Aorta (tissue), 5 donors: ENCODE measurements around the gene DHRS3. TPM values are rescaled to one million over a fixed set of nuclear protein-coding genes. Genes with fewer than 3 reads are reported as not detected.

Source experiments
- ATAC-seq: fragments of 200-7000 bp; cut with Tn5 transposase; one replicate; pipeline ENCODE4 v1.9.1; 2022; ENCODE audit warnings: moderate library complexity; ENCODE audit not compliant: low FRiP score
- DNase-seq, 2 donors: peaks; one replicate each; pipeline ENCODE4 v3.0.0-alpha.2; 2020
- H3K27ac ChIP-seq, 2 donors: one replicate each; pipeline ENCODE4 v1.5.1; 2013; ENCODE audit warnings: low read length in 2 of 2, mild to moderate bottlenecking in 2 of 2, moderate library complexity in 2 of 2, control low read depth in 1 of 2, inconsistent platforms in 1 of 2, low read depth in 1 of 2
- H3K27me3 ChIP-seq, 2 donors: one replicate each; pipeline ENCODE4 v1.6.1; 2013; ENCODE audit warnings: control low read depth in 1 of 2, low read length in 1 of 2, mild to moderate bottlenecking in 1 of 2, moderate library complexity in 1 of 2; ENCODE audit not compliant: insufficient read depth in 2 of 2, control insufficient read depth in 1 of 2
- H3K36me3 ChIP-seq, 2 donors: one replicate each; pipeline ENCODE4 v1.6.1; 2013; ENCODE audit warnings: control low read depth in 1 of 2, low read length in 1 of 2, mild to moderate bottlenecking in 1 of 2; ENCODE audit not compliant: insufficient read depth in 2 of 2, control insufficient read depth in 1 of 2
- H3K4me1 ChIP-seq, 2 donors: one replicate each; pipeline ENCODE4 v1.6.1; 2013; ENCODE audit warnings: low read length in 2 of 2, control low read depth in 1 of 2, mild to moderate bottlenecking in 1 of 2, moderate library complexity in 1 of 2; ENCODE audit not compliant: insufficient read depth in 2 of 2, control insufficient read depth in 1 of 2
- H3K4me3 ChIP-seq, 2 donors: one replicate each; pipeline ENCODE4 v1.5.1; 2013; ENCODE audit warnings: low read length in 2 of 2, control low read depth in 1 of 2, mild to moderate bottlenecking in 1 of 2
- H3K9me3 ChIP-seq: one replicate; pipeline ENCODE4 v1.6.1; 2013; ENCODE audit warnings: mild to moderate bottlenecking, low read length; ENCODE audit not compliant: control insufficient read depth
- WGBS, 2 donors: extraction: QIAGEN DNeasy Blood & Tissue Kit; methylation state at CpG; one replicate each; pipeline ENCODE4 v1.1.7; 2013; 5-methylcytosine and 5-hydroxymethylcytosine counted together
- intact Hi-C, 2 donors: fragments of 100-400 bp; cut with DNase I; formaldehyde crosslinking; loops; one replicate each; pipeline versions ENCODE4 v1.14.2 to v1.15.0; 2022
- polyA plus RNA-seq, 2 donors: library from polyadenylated mRNA; stranded (reverse); fragments of 200-250 nt; gene quantifications; one replicate each; pipeline ENCODE4 v1.2.3, GENCODE V29; 2013
- total RNA-seq, 2 donors: library from RNA; stranded (reverse); fragmentation: NEBNext Ultra II Directional; extraction: Animal tissue kit (Norgen Biotek cat#: 25700); gene quantifications; one replicate each; pipeline ENCODE4 v1.2.1, GENCODE V29; 2021
- donor health status: healthy with polysubstance abuse.
- donor health status: Bipolar disorder and iron deficiency.
- donor health status: DM: no; HTN: no; CAD: no.
- donor health status: DM: no; HTN: no; CAD: no.
- donor health status: DM: yes; HTN: yes; CAD: no.

The DHRS3 gene
- total and polyA plus RNA-seq, 4 donors, result 27.5 to 325 (median 87.3) TPM

- ATAC-seq (no peak), DNase-seq (peak in 1 of 2 donors; percentile 42)
- intact Hi-C loops, result no loop called here
- Histone ChIP-seq H3K27me3 (no peaks in the 10 kb centered on the region), H3K4me1 (no peaks in the 10 kb centered on the region), H3K36me3 (peaks cover 0 to 6% of the 10 kb centered on the region in 2 donors), H3K9me3 (no peaks in the 10 kb centered on the region), H3K27ac (no peak overlapping the region), H3K4me3 (no peak overlapping the region)
- 89 to 90% methylated on average over 9 of the region's 9 CpGs for WGBS, 2 donors
These were observed 44.8 kb downstream of the DHRS3 start for GRCh38 chr1:12573015-12573825.

GRCh38 chr1:12572522-12572921 is 45.5 kb downstream of the DHRS3 start:
- Histone ChIP-seq H3K27me3 (no peaks in the 10 kb centered on the region), H3K4me3 (no peak overlapping the region), H3K27ac (no peak overlapping the region), H3K4me1 (no peaks in the 10 kb centered on the region), H3K36me3 (peaks cover 0 to 6% of the 10 kb centered on the region in 2 donors), H3K9me3 (no peaks in the 10 kb centered on the region)
- 95 to 98% methylated on average over 7 of the region's 7 CpGs for WGBS, 2 donors
- DNase-seq (no peak), ATAC-seq (no peak)
- intact Hi-C loops, result no loop called here

GRCh38 chr1:12570291-12570690 is 47.7 kb downstream of the DHRS3 start:
- H3K27me3 ChIP-seq, result no peaks in the 10 kb centered on the region
- intact Hi-C loops, result no loop called here
- DNase-seq, result no peak
- ATAC-seq, result no peak
- H3K4me1 ChIP-seq, result no peaks in the 10 kb centered on the region
- H3K36me3 ChIP-seq, result peaks cover 0 to 4% of the 10 kb centered on the region in 2 donors
- WGBS, 2 donors, result 86 to 87% methylated on average over 5 of the region's 5 CpGs
- H3K27ac ChIP-seq, result no peak overlapping the region
- H3K4me3 ChIP-seq, result no peak overlapping the region
- H3K9me3 ChIP-seq, result no peaks in the 10 kb centered on the region

- no peaks in the 10 kb centered on the region for H3K27me3 ChIP-seq
- DNase-seq (no peak), ATAC-seq (no peak)
- H3K9me3 ChIP-seq, result no peaks in the 10 kb centered on the region
- no peaks in the 10 kb centered on the region for H3K4me1 ChIP-seq
- H3K36me3 ChIP-seq, result peaks cover 0 to 2% of the 10 kb centered on the region in 2 donors
- no peak overlapping the region for H3K4me3 ChIP-seq
- intact Hi-C loops, result no loop called here
- WGBS, 2 donors, result 94 to 95% methylated on average over 14 of the region's 14 CpGs
- H3K27ac ChIP-seq, result no peak overlapping the region
These were observed 49.8 kb downstream of the DHRS3 start for GRCh38 chr1:12568009-12568767.

- Histone ChIP-seq H3K9me3 (no peaks in the 10 kb centered on the region), H3K4me1 (no peaks in the 10 kb centered on the region), H3K4me3 (no peak overlapping the region), H3K27me3 (no peaks in the 10 kb centered on the region), H3K36me3 (peaks cover 0 to 2% of the 10 kb centered on the region in 2 donors), H3K27ac (peak overlapping the region in 1 of 2 donors; percentile 27)
- intact Hi-C loops, result no loop called here
- no peak for DNase-seq
- WGBS, 2 donors, result 81 to 85% methylated on average over 9 of the region's 9 CpGs
- ATAC-seq, result no peak
These were observed 50.7 kb downstream of the DHRS3 start for GRCh38 chr1:12567288-12567819.

- Histone ChIP-seq H3K27me3 (no peaks in the 10 kb centered on the region), H3K27ac (peak overlapping the region in 1 of 2 donors; percentile 27), H3K4me3 (no peak overlapping the region), H3K36me3 (peaks cover 0 to 2% of the 10 kb centered on the region in 2 donors), H3K4me1 (no peaks in the 10 kb centered on the region), H3K9me3 (no peaks in the 10 kb centered on the region)
- WGBS, 2 donors, result 71 to 73% methylated on average over 9 of the region's 9 CpGs
- DNase-seq (no peak), ATAC-seq (no peak)
- intact Hi-C loops, result no loop called here
These were observed 51.3 kb downstream of the DHRS3 start for GRCh38 chr1:12566484-12567287.

GRCh38 chr1:12565966-12566352 is 52.1 kb downstream of the DHRS3 start:
- no peaks in the 10 kb centered on the region for H3K27me3 ChIP-seq
- peak overlapping the region in 1 of 2 donors; percentile 29 for H3K27ac ChIP-seq
- no peaks in the 10 kb centered on the region for H3K9me3 ChIP-seq
- 72 to 76% methylated on average over 7 of the region's 7 CpGs for WGBS, 2 donors
- intact Hi-C loops, result no loop called here
- H3K4me1 ChIP-seq, result no peaks in the 10 kb centered on the region
- DNase-seq (no peak), ATAC-seq (no peak)
- H3K36me3 ChIP-seq, result peaks cover 0 to 2% of the 10 kb centered on the region in 2 donors
- no peak overlapping the region for H3K4me3 ChIP-seq
